Lung microvascular endothelial cell (primary cell): ENCODE measurements around the gene FAM20A. TPM values are rescaled to one million over a fixed set of nuclear protein-coding genes. Genes with fewer than 3 reads are reported as not detected.
"Not testable (repeated sequence)": the region's sequence is repeated elsewhere in the genome, so short reads cannot be mapped to it uniquely, and the experiment has no call there.

Experiments
- DNase-seq, 2 donors: peaks; one replicate each; pipeline versions ENCODE4 v3.0.0 to v3.0.0-alpha.2; 2010; ENCODE audit warnings: low read depth in 2 of 2
- total RNA-seq: library from RNA; depleted of rRNA; stranded (reverse); fragments of >200 nt; gene quantifications from 2 replicates; pipeline ENCODE4 v1.2.1, GENCODE V29; 2014

The FAM20A gene
- total RNA-seq, 1 donor from 2014 or later = not detected

DNA sequence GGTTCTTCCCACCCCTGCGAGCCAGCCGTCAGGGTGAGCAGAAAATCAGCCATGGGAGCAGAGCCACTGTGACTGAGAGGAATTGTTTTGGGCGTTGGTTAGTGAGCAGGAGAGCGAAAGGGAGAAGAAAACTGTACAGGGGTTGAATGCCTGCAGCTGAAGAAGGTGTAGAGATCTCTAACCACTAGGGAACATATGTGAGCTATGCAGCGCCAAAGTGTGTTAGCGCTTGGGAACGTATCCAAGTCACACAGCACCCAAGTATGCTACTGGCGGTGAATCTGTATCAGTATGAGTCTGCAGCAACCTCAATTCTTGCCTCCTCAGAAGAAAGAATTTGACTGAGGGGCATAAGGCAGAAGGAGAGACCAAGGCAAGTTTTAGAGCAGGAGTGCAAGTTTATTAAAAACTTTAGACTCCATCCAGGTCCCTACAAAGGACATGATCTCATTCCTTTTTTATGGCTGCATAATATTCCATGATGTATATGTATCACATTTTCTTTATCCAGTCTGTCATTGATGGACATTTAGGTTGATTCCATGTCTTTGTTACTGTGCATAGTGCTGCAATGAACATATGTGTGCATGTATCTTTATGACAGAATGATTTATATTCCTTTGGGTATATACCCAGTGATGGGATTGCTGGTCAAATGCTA is 108.6 kb downstream of the FAM20A start:
- not testable (repeated sequence) for DNase-seq

DNA sequence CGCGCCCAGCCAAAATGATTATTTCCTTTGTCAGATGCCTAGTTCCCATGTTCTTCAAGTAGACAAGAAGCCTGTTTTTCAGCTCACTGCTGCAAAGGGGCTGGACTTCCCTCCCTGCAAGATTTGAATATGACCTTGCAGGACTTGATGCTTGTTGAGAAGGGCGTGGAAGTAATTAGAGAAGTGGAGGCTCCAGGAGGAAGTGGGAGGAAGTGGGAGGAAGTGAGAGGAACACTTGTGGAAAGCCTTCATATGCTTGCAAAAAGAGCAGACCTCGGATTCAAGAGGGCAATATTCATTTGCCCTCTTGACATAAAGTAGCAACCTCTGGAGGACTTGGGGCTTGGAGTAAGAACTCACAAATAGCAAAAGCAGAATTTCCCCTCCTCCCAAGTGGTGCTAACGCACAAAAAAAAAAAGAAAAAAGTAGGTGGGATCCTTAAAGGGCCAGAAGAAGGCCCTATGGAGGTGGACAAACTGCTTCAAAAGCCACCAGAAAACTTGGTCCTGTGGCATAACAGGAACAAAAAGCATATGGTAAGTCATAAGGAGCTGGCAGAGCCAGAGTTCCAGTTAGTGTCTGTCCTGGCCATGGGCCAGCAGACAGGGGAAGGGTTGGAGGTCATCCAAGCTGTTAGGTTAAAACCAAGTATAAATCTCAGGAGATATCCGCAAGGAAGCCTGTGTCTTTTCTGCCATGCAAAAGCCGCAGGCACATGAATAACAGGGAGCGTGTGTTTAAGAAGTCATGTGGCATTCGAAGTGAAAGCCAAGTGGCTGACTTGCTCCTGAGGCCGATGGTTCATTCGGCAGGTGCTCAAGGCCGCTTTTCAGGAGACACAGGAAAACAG is 109.6 kb downstream of the FAM20A start:
- DNase-seq = peak in 1 of 2 donors; percentile 38

DNA sequence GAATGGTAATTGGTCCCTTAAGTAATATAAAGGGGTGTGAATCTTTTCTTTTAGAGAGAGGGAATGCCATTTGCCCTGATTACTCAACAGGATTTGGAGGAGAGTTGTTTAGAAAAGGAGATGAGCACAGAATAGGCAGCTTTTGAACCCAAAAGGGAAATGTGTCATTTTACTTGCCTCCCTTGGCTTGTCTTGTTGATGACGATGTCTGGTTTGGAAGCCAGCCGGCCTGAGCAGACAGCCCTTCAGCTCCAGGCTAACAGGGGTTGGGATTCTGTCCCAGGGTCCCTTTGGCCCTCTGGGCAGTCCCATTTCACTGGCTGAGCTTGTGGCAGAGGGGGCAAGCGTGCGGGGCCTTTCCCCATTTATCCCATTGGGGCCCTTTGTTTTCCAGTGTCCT is 111.2 kb downstream of the FAM20A start:
- DNase-seq = peak in 1 of 2 donors; percentile 31

Other genes with a start within 250 kb of the FAM20A start
- 49.5 and 96.8 TPM in 2 replicates for gene WIPI1, start 143.9 kb downstream of the FAM20A start, total RNA-seq
- 225 and 352 TPM in 2 replicates for gene PRKAR1A, start 88.9 kb downstream of the FAM20A start, total RNA-seq